GM23338 (cell line): ENCODE results near the gene TRIM32.

Experiments used
- CREB1 ChIP-seq: fragments of 250-450 bp; sonication (Bioruptor Pico); IDR thresholded peaks from 2 replicates; pipeline ENCODE4 v1.5.0; 2020; ENCODE audit warnings: low read depth, mild to moderate bottlenecking, moderate library complexity
- EZH2 ChIP-seq: fragments of 200-600 bp; sonication (generic); IDR thresholded peaks from one replicate; pipeline ENCODE4 v1.8.0; 2017; ENCODE audit warnings: antibody characterized with exemption, mild to moderate bottlenecking, low read depth; ENCODE audit not compliant: unreplicated experiment
- EZH2phosphoT487 ChIP-seq: fragments of 200-600 bp; sonication (generic); IDR thresholded peaks from one replicate; pipeline ENCODE4 v1.8.1; 2018; ENCODE audit warnings: antibody characterized with exemption; ENCODE audit not compliant: unreplicated experiment
- JUNB ChIP-seq: IDR thresholded peaks from one replicate; pipeline ENCODE4 v1.6.1; 2016; ENCODE audit warnings: antibody characterized with exemption; ENCODE audit not compliant: unreplicated experiment
- NANOG ChIP-seq: IDR thresholded peaks from 2 replicates; pipeline ENCODE4 v1.6.1; 2016; ENCODE audit warnings: antibody characterized with exemption, borderline replicate concordance
- POLR2AphosphoS5 ChIP-seq: IDR thresholded peaks from 2 replicates; pipeline ENCODE4 v1.6.1; 2016; ENCODE audit warnings: antibody characterized with exemption, low read depth
- REST ChIP-seq: IDR thresholded peaks from one replicate; pipeline ENCODE4 v1.6.1; 2018; ENCODE audit warnings: antibody characterized with exemption; ENCODE audit not compliant: unreplicated experiment
- STAT1 ChIP-seq: IDR thresholded peaks from one replicate; pipeline ENCODE4 v1.6.1; 2016; ENCODE audit warnings: antibody characterized with exemption; ENCODE audit not compliant: unreplicated experiment
- ZNF114 ChIP-seq: fragments of 250-450 bp; sonication (Bioruptor Pico); IDR thresholded peaks from 2 replicates; pipeline ENCODE4 v1.5.0; 2020; ENCODE audit warnings: mild to moderate bottlenecking, moderate library complexity
- ZNF331 ChIP-seq: fragments of 250-450 bp; sonication (Bioruptor Pico); IDR thresholded peaks from 2 replicates; pipeline ENCODE4 v1.5.0; 2020; ENCODE audit warnings: low read depth, mild to moderate bottlenecking, moderate library complexity
- ZNF462 ChIP-seq: fragments of 250-450 bp; sonication (Bioruptor Pico); IDR thresholded peaks from 2 replicates; pipeline ENCODE4 v1.5.0; 2020; ENCODE audit warnings: mild to moderate bottlenecking, moderate library complexity
- TF ChIP-seq, protein P1 (sequence below), 2 experiments: fragments of 200-600 bp in 1 of 2; sonication (generic) in 1 of 2; conservative IDR thresholded peaks; 2 replicates each; pipeline versions ENCODE4 v1.5.1 to v1.6.1; 2016 to 2017; ENCODE audit warnings: antibody characterized with exemption in 2 of 2, low read depth in 2 of 2, mild to moderate bottlenecking in 2 of 2, moderate library complexity in 1 of 2
- TF ChIP-seq, protein P2 (sequence below): IDR thresholded peaks from 2 replicates; pipeline ENCODE4 v1.6.1; 2016; ENCODE audit warnings: antibody characterized with exemption

- TF ChIP-seq, protein P1, sequence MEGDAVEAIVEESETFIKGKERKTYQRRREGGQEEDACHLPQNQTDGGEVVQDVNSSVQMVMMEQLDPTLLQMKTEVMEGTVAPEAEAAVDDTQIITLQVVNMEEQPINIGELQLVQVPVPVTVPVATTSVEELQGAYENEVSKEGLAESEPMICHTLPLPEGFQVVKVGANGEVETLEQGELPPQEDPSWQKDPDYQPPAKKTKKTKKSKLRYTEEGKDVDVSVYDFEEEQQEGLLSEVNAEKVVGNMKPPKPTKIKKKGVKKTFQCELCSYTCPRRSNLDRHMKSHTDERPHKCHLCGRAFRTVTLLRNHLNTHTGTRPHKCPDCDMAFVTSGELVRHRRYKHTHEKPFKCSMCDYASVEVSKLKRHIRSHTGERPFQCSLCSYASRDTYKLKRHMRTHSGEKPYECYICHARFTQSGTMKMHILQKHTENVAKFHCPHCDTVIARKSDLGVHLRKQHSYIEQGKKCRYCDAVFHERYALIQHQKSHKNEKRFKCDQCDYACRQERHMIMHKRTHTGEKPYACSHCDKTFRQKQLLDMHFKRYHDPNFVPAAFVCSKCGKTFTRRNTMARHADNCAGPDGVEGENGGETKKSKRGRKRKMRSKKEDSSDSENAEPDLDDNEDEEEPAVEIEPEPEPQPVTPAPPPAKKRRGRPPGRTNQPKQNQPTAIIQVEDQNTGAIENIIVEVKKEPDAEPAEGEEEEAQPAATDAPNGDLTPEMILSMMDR (conservative IDR thresholded peaks at IDR 0.05; ENCODE audit: low read depth in 2 of 2) = no peak
- TF ChIP-seq CREB1 (CRISPR knock-in tag) (no peak), ZNF462 (CRISPR knock-in tag) (no peak), POLR2AphosphoS5 (no peak), EZH2 (no peak), STAT1 (no peak), ZNF331 (CRISPR knock-in tag) (no peak), JUNB (no peak), REST (no peak), EZH2phosphoT487 (no peak), NANOG (no peak), ZNF114 (no peak)
- TF ChIP-seq, protein P2, sequence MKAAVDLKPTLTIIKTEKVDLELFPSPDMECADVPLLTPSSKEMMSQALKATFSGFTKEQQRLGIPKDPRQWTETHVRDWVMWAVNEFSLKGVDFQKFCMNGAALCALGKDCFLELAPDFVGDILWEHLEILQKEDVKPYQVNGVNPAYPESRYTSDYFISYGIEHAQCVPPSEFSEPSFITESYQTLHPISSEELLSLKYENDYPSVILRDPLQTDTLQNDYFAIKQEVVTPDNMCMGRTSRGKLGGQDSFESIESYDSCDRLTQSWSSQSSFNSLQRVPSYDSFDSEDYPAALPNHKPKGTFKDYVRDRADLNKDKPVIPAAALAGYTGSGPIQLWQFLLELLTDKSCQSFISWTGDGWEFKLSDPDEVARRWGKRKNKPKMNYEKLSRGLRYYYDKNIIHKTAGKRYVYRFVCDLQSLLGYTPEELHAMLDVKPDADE = no peak
Observed at GRCh38 chr9:116656977-116657376, 30.1 kb upstream of the TRIM32 start.
